Kidney capillary endothelial cell (primary cell): ENCODE measurements around the gene PHKA2.
"Not testable (repeated sequence)": the region's sequence is repeated elsewhere in the genome, so short reads cannot be mapped to it uniquely, and the experiment has no call there.

Source experiments
- DNase-seq: peaks from one replicate; pipeline ENCODE4 v3.0.0-alpha.2; 2018; ENCODE audit warnings: low spot score

Gene PHKA2

DNA sequence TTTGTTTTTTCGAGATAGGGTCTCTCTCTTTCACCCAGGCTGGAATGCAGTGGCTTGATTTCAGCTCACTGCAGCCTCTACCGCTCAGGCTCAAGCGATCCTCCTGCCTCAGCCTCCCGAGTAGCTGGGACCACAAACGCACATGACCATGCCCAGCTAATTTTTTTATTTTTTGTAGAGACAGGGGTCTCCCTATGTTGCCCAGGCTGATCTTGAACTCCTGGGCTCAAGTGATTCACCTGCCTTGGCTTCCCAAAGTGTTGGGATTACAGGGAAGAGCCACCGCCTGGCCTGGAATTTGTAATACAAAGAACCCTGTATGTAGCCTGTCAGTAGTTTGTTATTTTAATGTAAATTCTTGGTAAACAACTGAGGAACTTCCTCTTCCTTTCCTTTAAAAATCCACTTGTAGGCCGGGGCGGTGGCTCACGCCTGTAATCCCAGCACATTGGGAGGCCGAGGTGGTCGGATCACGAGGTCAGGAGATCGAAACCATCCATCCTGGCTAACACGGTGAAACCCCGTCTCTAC lies 119.5 kb downstream of the PHKA2 start:
- no peak for DNase-seq

DNA sequence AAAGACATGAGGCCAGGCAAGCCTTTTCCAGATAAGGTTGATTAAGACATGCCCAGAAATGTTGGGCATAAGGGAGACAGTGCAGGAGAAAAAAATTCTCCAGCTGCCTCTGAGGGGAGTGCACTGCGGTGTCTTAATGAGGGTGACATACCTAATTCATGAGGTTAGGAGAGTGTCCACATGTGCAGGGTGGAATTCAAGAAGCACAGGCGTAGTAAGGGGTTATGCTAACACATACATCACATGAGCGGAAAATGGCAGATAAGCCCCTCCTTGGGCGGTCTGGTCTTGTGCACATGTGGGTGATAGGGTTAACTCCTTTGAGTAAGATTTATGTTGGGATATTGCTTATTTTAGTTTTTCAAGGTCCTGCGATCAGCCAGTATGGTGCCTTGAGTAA lies 122.4 kb downstream of the PHKA2 start:
- no peak for DNase-seq

DNA sequence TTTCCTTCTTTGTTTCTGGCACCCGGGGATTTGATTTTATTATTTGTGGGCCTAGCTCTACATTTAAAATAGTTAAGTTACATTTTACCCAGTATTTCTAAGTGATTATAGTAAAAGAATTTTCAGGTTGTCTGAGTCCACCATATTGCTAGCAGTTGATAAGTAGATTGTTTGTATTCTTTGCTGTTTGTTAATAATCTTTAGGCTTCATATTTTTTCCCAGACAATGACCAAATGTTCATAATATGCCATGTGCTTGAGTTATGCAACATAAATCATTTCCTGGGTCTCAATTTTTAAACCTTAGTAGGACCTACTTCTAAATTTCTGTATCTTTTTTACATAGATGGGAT lies 127.3 kb downstream of the PHKA2 start:
- no peak for DNase-seq

DNA sequence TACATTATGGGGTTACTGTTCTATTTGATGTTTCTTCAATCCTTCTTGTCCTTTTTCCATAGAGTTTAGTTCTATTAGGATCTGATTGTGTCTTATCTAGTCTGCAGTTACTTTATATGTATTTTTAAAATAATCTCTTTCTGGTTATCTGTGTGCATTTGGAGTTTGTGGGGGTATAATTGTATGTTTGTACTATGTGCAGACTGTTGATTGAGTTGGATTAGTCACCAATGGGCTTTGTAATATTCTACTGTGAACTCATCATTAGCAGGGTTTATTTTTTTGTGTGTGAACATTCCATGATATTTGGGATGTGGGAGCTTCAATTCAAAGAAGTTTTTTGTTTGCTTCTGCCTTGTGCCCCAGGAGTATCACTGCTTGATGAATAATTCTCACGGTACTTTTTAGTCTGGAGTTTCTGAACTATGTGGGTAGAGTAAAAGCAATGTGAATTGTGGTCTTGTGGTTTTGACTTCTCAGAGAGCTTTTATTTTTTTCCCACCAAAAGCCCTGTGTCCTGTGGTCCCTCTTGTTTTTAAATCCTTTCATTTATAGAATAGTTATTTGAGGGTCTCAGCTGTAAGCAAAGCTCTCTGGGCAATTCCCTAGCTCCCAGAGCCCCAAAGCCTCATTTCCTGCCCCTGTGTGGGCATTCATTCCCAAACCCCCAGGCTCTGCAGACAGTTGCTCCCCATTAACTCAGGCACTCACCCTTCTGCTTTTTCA lies 127.8 kb downstream of the PHKA2 start:
- DNase-seq, result no peak

DNA sequence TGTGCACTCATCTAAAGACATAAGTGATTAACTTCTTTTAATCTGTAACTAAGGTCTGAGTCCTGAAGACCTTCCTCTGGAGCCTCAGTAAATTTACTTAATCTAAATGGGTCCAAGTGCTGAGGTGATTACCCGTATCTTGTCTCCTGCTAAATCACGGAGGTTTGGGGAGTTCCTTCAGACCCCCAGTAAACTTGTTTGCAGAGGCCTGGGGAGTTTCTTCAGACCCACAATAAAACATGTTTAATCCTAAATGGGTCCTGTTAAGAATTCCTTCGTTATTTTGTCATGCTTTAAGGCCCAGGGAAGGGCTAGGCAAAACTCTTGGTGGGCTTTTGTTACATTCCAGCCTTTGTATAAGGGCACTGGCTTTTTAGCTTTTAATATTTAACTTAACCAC lies 136.0 kb downstream of the PHKA2 start:
- DNase-seq, result not testable (repeated sequence)
